Testis (tissue), 2 donors: ENCODE measurements around the gene PLS1.

Experiments
- CTCF ChIP-seq, 3 experiments: fragments of 450-650 bp in 2 of 3; fragments of 200-600 bp in 1 of 3; sonication (generic) in 1 of 3; IDR thresholded peaks; one replicate each; pipeline ENCODE4 v1.5.1; 2016 to 2019; ENCODE audit warnings: antibody characterized with exemption in 3 of 3, mild to moderate bottlenecking in 2 of 3, moderate library complexity in 1 of 3
- POLR2A ChIP-seq: fragments of 450-650 bp; IDR thresholded peaks from one replicate; pipeline ENCODE4 v1.6.1; 2017; ENCODE audit warnings: antibody characterized with exemption, mild to moderate bottlenecking, moderate library complexity

DNA sequence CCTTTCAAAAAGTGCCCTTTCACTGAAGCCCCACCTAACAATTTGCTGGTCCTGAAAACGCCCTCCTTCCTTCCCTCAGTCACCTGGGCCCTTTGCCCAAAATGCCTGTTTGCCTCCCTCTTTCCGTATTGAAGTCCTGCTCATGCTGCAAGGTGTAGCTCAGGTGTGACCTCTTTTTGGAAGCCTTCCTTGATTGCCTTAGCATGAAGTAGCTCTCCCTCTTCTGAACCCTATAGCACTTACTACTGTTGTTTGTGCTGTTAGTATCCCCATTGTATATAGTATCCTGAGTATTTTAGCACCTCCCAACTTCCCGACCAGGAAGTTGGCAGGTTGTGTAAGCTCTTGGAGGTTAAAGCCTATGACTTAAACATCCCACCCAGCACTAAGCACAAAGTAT is 1.7 kb downstream of the PLS1 start:
- TF ChIP-seq POLR2A (no peak), CTCF (IDR thresholded peaks at IDR 0.05) (no peak)
